GM12878 (cell line): ENCODE measurements around the gene TFB1M. TPM values are rescaled to one million over a fixed set of nuclear protein-coding genes. Genes with fewer than 3 reads are reported as not detected.
"Not testable (repeated sequence)": the region's sequence is repeated elsewhere in the genome, so short reads cannot be mapped to it uniquely, and the experiment has no call there.

Experiments
- ATAC-seq: fragments of 200-7000 bp; cut with Tn5 transposase; 3 replicates; pipeline ENCODE4 v1.9.1; 2020; ENCODE audit warnings: mild to moderate bottlenecking, moderate library complexity
- BruUV-seq: library from RNA; stranded (reverse); fragments of 400-500 nt; replicated peaks from 2 replicates; lab custom pipeline; 2021; lab: Mats Ljungman, UMichigan
- CTCF ChIA-PET: fragments of 300-600 bp; sonication (Branson Sonifier 250); formaldehyde crosslinking; extraction: SDS; loops from one replicate; lab custom pipeline; 2021; ENCODE audit warnings: inconsistent platforms; lab: Yijun Ruan, JAX
- POLR2A ChIA-PET: fragments of 350-600 bp; formaldehyde crosslinking; extraction: SDS; loops from one replicate; lab custom pipeline; 2021; ENCODE audit warnings: inconsistent platforms; lab: Charles Lee
- RAD21 ChIA-PET: fragments of 300-600 bp; sonication (Branson Sonifier 250); formaldehyde crosslinking; loops from one replicate; lab custom pipeline; 2023; ENCODE audit warnings: antibody characterized with exemption; ENCODE audit not compliant: unreplicated experiment; lab: Charles Lee
- SMC1A ChIA-PET: fragments of 300-600 bp; sonication (Branson Sonifier 250); formaldehyde crosslinking; loops from one replicate; lab custom pipeline; 2023; ENCODE audit not compliant: unreplicated experiment, uncharacterized antibody; lab: Charles Lee
- DNase-seq: peaks from one replicate; pipeline ENCODE4 v3.0.0-alpha.2; 2011; ENCODE audit warnings: low read depth, low spot score
- FAIRE-seq: peaks from 3 replicates; lab custom pipeline; 2011; peaks lifted over from hg19 to GRCh38; lab: Jason Lieb, UNC
- H2AFZ ChIP-seq: 2 replicates; pipeline ENCODE4 v1.6.0; 2011; ENCODE audit warnings: low read depth, low read length, control low read depth; ENCODE audit not compliant: control insufficient read depth
- H3K27ac ChIP-seq: 2 replicates; pipeline ENCODE4 v1.5.1; 2011; ENCODE audit warnings: control low read depth; ENCODE audit not compliant: control insufficient read depth, insufficient read depth
- H3K27me3 ChIP-seq, 2 experiments: replicated peaks in 1 of 2; 2 replicates each; pipeline versions ENCODE4 v1.6.0 to v1.6.1; 2011; ENCODE audit warnings: low read length in 1 of 2; ENCODE audit not compliant: control insufficient read depth in 2 of 2, insufficient read depth in 2 of 2
- H3K36me3 ChIP-seq, 2 experiments: 2 replicates each; pipeline ENCODE4 v1.5.1; 2011; ENCODE audit warnings: low read length in 1 of 2; ENCODE audit not compliant: control insufficient read depth in 2 of 2, insufficient read depth in 2 of 2
- H3K4me1 ChIP-seq: 2 replicates; pipeline ENCODE4 v1.6.1; 2011; ENCODE audit warnings: mild to moderate bottlenecking, low read length, moderate library complexity, mixed read lengths; ENCODE audit not compliant: control insufficient read depth, insufficient read depth
- H3K4me2 ChIP-seq: 2 replicates; pipeline ENCODE4 v1.6.0; 2011; ENCODE audit warnings: control low read depth; ENCODE audit not compliant: control insufficient read depth, insufficient read depth
- H3K4me3 ChIP-seq: fragments of 200-600 bp; sonication (generic); 2 replicates; pipeline ENCODE4 v1.5.1; 2016
- H3K79me2 ChIP-seq: 2 replicates; pipeline ENCODE4 v1.6.0; 2011; ENCODE audit warnings: low read length; ENCODE audit not compliant: control insufficient read depth, insufficient read depth
- H3K9ac ChIP-seq: 2 replicates; pipeline ENCODE4 v1.8.0; 2011; ENCODE audit warnings: low read length, control low read depth, mixed read lengths; ENCODE audit not compliant: control insufficient read depth, insufficient read depth
- H3K9me3 ChIP-seq: replicated peaks from 3 replicates; pipeline ENCODE4 v1.5.1; 2011; ENCODE audit warnings: mild to moderate bottlenecking, low read length; ENCODE audit not compliant: control insufficient read depth, insufficient read depth
- H4K20me1 ChIP-seq: 2 replicates; pipeline ENCODE4 v1.6.0; 2011; ENCODE audit not compliant: control insufficient read depth, insufficient read depth
- CBX5 ChIP-seq: sonication (generic); IDR thresholded peaks from 2 replicates; pipeline ENCODE4 v1.6.1; 2016; ENCODE audit warnings: low read depth, moderate library complexity, mild to moderate bottlenecking, inconsistent platforms
- CHD2 ChIP-seq: IDR thresholded peaks from 2 replicates; pipeline ENCODE4 v1.6.1; 2011; ENCODE audit warnings: low read depth, low read length, improper control_type of control experiment, borderline replicate concordance
- NFXL1 ChIP-seq: fragments of 450-650 bp; IDR thresholded peaks from 2 replicates; pipeline ENCODE4 v1.6.1; 2017; ENCODE audit warnings: antibody characterized with exemption, mild to moderate bottlenecking, borderline replicate concordance
- PBX3 ChIP-seq: IDR thresholded peaks from 2 replicates; pipeline ENCODE4 v1.6.1; 2011; ENCODE audit warnings: mild to moderate bottlenecking, low read depth, low read length, moderate library complexity; ENCODE audit not compliant: insufficient replicate concordance
- ZBTB40 ChIP-seq: fragments of 450-650 bp; IDR thresholded peaks from 2 replicates; pipeline ENCODE4 v1.6.1; 2016; ENCODE audit warnings: mild to moderate bottlenecking, moderate library complexity, borderline replicate concordance
- ZNF24 ChIP-seq: fragments of 450-650 bp; IDR thresholded peaks from 2 replicates; pipeline ENCODE4 v1.6.1; 2017; ENCODE audit warnings: antibody characterized with exemption, mild to moderate bottlenecking
- WGBS: methylation state at CpG from one replicate; pipeline ENCODE4 v1.1.6; 2016; ENCODE audit warnings: low lambda C conversion rate; ENCODE audit not compliant: insufficient replicate concordance, insufficient coverage; ENCODE audit errors: missing lambda C conversion rate; 5-methylcytosine and 5-hydroxymethylcytosine counted together
- in situ Hi-C: fragments of 300-500 bp; cut with MboI; formaldehyde crosslinking; loops from 9 replicates; pipeline ENCODE4 v1.14.3; 2018; ENCODE audit warnings: mixed read lengths
- intact Hi-C: fragments of 100-400 bp; cut with micrococcal nuclease; formaldehyde crosslinking; loops from one replicate; pipeline ENCODE4 v1.14.2; 2022; ENCODE audit not compliant: unreplicated experiment
- polyA plus RNA-seq, 11 experiments: library from polyadenylated mRNA; depleted of rRNA in 4 of 11; unstranded in 6 of 11; stranded (reverse) in 5 of 11; fragments of >200 nt; fragmentation: Nextera tagmentation in 4 of 11; fragmentation: Illumina TruSeq in 1 of 11; extraction: Ambion mirVana in 4 of 11; extraction: Trizol in 1 of 11; gene quantifications; 1 replicate in 1 of 11; 2 replicates in 10 of 11; pipeline versions ENCODE4 v1.2.1 to v1.2.3, GENCODE V29; 2011 to 2016; ENCODE audit warnings: inconsistent platforms in 2 of 11, missing spikeins in 2 of 11, low read depth in 1 of 11
- total RNA-seq, 4 experiments: library from RNA; depleted of rRNA in 3 of 4; stranded (reverse); fragments of >200 nt in 3 of 4; fragmentation: Illumina TruSeq in 1 of 4; extraction: Trizol in 1 of 4; gene quantifications; 2 replicates each; pipeline versions ENCODE4 v1.2.1 to v1.2.3, GENCODE V29; 2013 to 2021

The TFB1M gene
- total and polyA plus RNA-seq, 10 of the 15 experiments (the other 5 are each of a cell fraction or from before 2014, with no cell fraction given): 29.9 to 117 (median 41.3) TPM

- H3K27me3 ChIP-seq, H2AFZ ChIP-seq, ATAC-seq, H3K4me1 ChIP-seq, H3K79me2 ChIP-seq, H3K4me3 ChIP-seq, H3K9ac ChIP-seq, H3K27ac ChIP-seq, RAD21 ChIA-PET, FAIRE-seq, H4K20me1 ChIP-seq, DNase-seq, H3K9me3 ChIP-seq, POLR2A ChIA-PET, in situ Hi-C loops, intact Hi-C loops, H3K36me3 ChIP-seq, H3K4me2 ChIP-seq, BruUV-seq: not testable (repeated sequence)
- ChIA-PET CTCF (interaction anchor here (0.6 to 0.7 kb wide), 2 partner anchors 77 to 391 kb away, joined by 3 to 5 read pairs; no protein-coding TSS in a partner anchor), SMC1A (interaction anchor here (0.7 to 1.2 kb wide), 4 partner anchors 8 to 20 kb away, joined by 3 read pairs; no protein-coding TSS in a partner anchor)
- WGBS: 91% methylated on average over 30 of the region's 39 CpGs
Observed at GRCh38 chr6:155362968-155363632, 48.8 kb upstream of the TFB1M start.

GRCh38 chr6:155354167-155354566 is 39.9 kb upstream of the TFB1M start:
- ATAC-seq: no peak
- no peak overlapping the region for H3K9ac ChIP-seq
- H3K4me1 ChIP-seq: peaks cover 35% of the 10 kb centered on the region
- ChIA-PET SMC1A (interaction anchor here (0.7 to 2.7 kb wide), 9 partner anchors 25 to 310 kb away, joined by 3 to 6 read pairs (median 3); no protein-coding TSS in a partner anchor), POLR2A (interaction anchor here (0.7 kb wide), 1 partner anchor 1664 kb away, joined by 3 read pairs; no protein-coding TSS in a partner anchor), RAD21 (interaction anchor here (0.9 to 1.2 kb wide), 2 partner anchors 21 to 64 kb away, joined by 3 read pairs; no protein-coding TSS in a partner anchor), CTCF (interaction anchor here (0.5 kb wide), 1 partner anchor 1050 kb away, joined by 3 read pairs; no protein-coding TSS in a partner anchor)
- peaks cover 43% of the 10 kb centered on the region for H3K9me3 ChIP-seq
- DNase-seq: no peak
- no peaks in the 10 kb centered on the region for H3K79me2 ChIP-seq
- no peak overlapping the region for H3K4me2 ChIP-seq
- in situ Hi-C loops (no loop called here), intact Hi-C loops (loop anchor here (5.0 kb wide), 1 partner anchor 1343 kb away; no protein-coding TSS in a partner anchor)
- H2AFZ ChIP-seq: no peak overlapping the region
- no peaks in the 10 kb centered on the region for H4K20me1 ChIP-seq
- H3K36me3 ChIP-seq: no peaks in the 10 kb centered on the region
- H3K27me3 ChIP-seq: no peaks in the 10 kb centered on the region
- no peak for FAIRE-seq
- BruUV-seq: no TSS peak
- no peak overlapping the region for H3K27ac ChIP-seq
- H3K4me3 ChIP-seq: no peak overlapping the region
- TF ChIP-seq CBX5 (peak; percentile 97), ZNF24 (peak; percentile 42; the same call in 1 of the 2 replicates), CHD2 (no peak), ZBTB40 (no peak), PBX3 (no peak), NFXL1 (no peak)
